ENCODE results near the gene TMCC3. TPM values are rescaled to one million over a fixed set of nuclear protein-coding genes. Genes with fewer than 3 reads are reported as not detected.
A peak's percentile ranks its signal among the peaks of the same experiment; 100 is the strongest.

The TMCC3 gene
- total RNA-seq, 1 experiment from 2014 or later, result 0.62 TPM

- no peaks in the 10 kb centered on the region for H3K27me3 ChIP-seq (ENCODE audit: control insufficient read depth, insufficient read depth, low read length)
- DNase-seq, result no peak
- H3K36me3 ChIP-seq (replicated peaks; ENCODE audit: control insufficient read depth, insufficient read depth, low read length), result no peaks in the 10 kb centered on the region
- no peak overlapping the region for H3K4me3 ChIP-seq (ENCODE audit: insufficient read depth, low read depth, low read length)
Observed at GRCh38 chr12:94633401-94633800, 17.0 kb downstream of the TMCC3 start.

GRCh38 chr12:94631058-94631457, 19.3 kb downstream of the TMCC3 start:
- DNase-seq, result no peak
- no peaks in the 10 kb centered on the region for H3K36me3 ChIP-seq (replicated peaks; ENCODE audit: control insufficient read depth, insufficient read depth, low read length)
- H3K4me3 ChIP-seq (ENCODE audit: insufficient read depth, low read depth, low read length), result no peak overlapping the region
- H3K27me3 ChIP-seq (ENCODE audit: control insufficient read depth, insufficient read depth, low read length), result no peaks in the 10 kb centered on the region

DNA sequence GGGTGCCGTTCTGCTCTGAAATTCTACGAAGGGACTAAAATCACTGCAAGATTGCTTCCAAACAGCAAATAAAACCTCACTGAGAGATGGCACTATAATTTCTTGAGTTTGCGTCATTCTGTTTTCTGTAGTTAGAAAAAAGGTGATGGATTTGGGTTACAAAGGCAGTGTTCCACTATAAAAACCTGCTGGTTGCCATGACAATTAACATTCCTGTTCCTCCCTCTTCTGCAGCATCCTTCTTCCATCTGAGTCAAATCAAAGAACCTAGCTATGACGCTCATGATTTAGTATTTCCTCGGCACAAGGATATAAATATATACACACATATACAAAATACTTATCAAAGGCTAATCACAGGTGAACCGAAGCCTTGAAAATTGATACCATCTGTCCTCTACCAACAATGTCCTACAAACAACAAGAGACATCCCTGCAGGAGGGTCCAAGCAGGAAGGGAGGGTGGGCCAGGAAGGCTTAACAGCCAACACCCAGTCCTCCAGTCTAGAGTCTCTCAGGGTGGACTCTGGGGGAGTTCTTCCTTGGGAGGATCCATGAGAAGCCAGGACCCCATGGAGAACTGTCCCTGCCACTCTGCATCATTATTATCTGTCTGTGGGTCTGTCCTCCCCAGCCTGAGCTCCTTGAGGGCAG, 21.4 kb downstream of the TMCC3 start:
- H3K27me3 ChIP-seq (ENCODE audit: control insufficient read depth, insufficient read depth, low read length), result no peaks in the 10 kb centered on the region
- no peaks in the 10 kb centered on the region for H3K36me3 ChIP-seq (replicated peaks; ENCODE audit: control insufficient read depth, insufficient read depth, low read length)
- no peak overlapping the region for H3K4me3 ChIP-seq (ENCODE audit: insufficient read depth, low read depth, low read length)
- DNase-seq, result no peak

DNA sequence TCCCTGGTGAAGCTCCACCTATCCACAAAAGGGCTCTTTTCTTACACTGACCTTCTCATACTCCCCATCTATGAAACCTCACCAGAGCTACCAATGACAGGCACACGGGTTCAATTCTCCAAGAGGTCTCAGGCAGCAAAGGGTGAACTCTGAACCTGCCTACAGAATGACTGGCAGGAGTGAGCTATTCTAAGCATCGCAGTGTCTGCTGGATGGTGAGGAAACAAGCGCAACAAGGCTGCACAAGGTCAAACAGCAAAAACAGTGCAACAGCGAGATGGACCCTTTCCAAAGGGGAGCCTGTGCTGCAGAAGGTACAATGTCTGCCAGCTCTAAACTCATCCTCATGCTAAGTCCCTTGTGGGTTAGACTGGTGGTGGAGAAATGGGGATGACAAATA, 22.0 kb downstream of the TMCC3 start:
- Histone ChIP-seq H3K36me3 (replicated peaks; ENCODE audit: control insufficient read depth, insufficient read depth, low read length) (no peaks in the 10 kb centered on the region), H3K4me3 (ENCODE audit: insufficient read depth, low read depth, low read length) (no peak overlapping the region), H3K27me3 (ENCODE audit: control insufficient read depth, insufficient read depth, low read length) (no peaks in the 10 kb centered on the region)
- DNase-seq, result no peak

- H3K27me3 ChIP-seq (ENCODE audit: control insufficient read depth, insufficient read depth, low read length), result no peaks in the 10 kb centered on the region
- no peak overlapping the region for H3K4me3 ChIP-seq (ENCODE audit: insufficient read depth, low read depth, low read length)
- no peak for DNase-seq
- H3K36me3 ChIP-seq (replicated peaks; ENCODE audit: control insufficient read depth, insufficient read depth, low read length), result no peaks in the 10 kb centered on the region
Observed at GRCh38 chr12:94625531-94625930, 24.8 kb downstream of the TMCC3 start.

- Histone ChIP-seq H3K27me3 (ENCODE audit: control insufficient read depth, insufficient read depth, low read length) (no peaks in the 10 kb centered on the region), H3K4me3 (ENCODE audit: insufficient read depth, low read depth, low read length) (no peak overlapping the region), H3K36me3 (replicated peaks; ENCODE audit: control insufficient read depth, insufficient read depth, low read length) (no peaks in the 10 kb centered on the region)
- DNase-seq, result no peak
Observed at GRCh38 chr12:94623161-94623920, 27.0 kb downstream of the TMCC3 start.

- DNase-seq, result no peak
Observed at GRCh38 chr12:94622475-94622874, 27.9 kb downstream of the TMCC3 start.

GRCh38 chr12:94621662-94622359, 28.5 kb downstream of the TMCC3 start:
- Histone ChIP-seq H3K36me3 (replicated peaks; ENCODE audit: control insufficient read depth, insufficient read depth, low read length) (no peaks in the 10 kb centered on the region), H3K4me3 (ENCODE audit: insufficient read depth, low read depth, low read length) (no peak overlapping the region), H3K27me3 (ENCODE audit: control insufficient read depth, insufficient read depth, low read length) (no peaks in the 10 kb centered on the region)
- DNase-seq, result no peak

More at GRCh38 chr12:94622475-94622874, 27.9 kb downstream of the TMCC3 start:
- no peak overlapping the region for H3K4me3 ChIP-seq (ENCODE audit: insufficient read depth, low read depth, low read length)
- no peaks in the 10 kb centered on the region for H3K27me3 ChIP-seq (ENCODE audit: control insufficient read depth, insufficient read depth, low read length)
- no peaks in the 10 kb centered on the region for H3K36me3 ChIP-seq (replicated peaks; ENCODE audit: control insufficient read depth, insufficient read depth, low read length)

DNA sequence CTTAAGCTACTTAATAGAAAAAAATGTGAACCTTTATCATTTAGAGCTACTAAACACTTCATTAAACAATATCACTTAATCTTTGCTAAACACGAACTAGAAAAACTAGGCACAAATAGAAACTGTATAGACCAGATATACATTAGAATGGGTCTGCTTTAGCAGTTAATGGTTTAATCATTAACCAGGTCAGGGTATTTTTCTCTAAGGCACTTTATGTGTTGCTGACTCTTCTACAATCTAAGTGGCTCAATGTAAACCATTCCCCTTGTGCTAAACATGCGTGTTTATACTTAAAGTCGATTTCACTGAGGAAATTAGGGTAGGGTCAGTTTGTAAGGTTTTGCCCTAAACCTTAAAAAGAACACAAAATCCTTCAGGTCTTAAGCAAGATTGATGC, 29.7 kb downstream of the TMCC3 start:
- DNase-seq, result no peak
- Histone ChIP-seq H3K4me3 (ENCODE audit: insufficient read depth, low read depth, low read length) (no peak overlapping the region), H3K36me3 (replicated peaks; ENCODE audit: control insufficient read depth, insufficient read depth, low read length) (no peaks in the 10 kb centered on the region), H3K27me3 (ENCODE audit: control insufficient read depth, insufficient read depth, low read length) (no peaks in the 10 kb centered on the region)

DNA sequence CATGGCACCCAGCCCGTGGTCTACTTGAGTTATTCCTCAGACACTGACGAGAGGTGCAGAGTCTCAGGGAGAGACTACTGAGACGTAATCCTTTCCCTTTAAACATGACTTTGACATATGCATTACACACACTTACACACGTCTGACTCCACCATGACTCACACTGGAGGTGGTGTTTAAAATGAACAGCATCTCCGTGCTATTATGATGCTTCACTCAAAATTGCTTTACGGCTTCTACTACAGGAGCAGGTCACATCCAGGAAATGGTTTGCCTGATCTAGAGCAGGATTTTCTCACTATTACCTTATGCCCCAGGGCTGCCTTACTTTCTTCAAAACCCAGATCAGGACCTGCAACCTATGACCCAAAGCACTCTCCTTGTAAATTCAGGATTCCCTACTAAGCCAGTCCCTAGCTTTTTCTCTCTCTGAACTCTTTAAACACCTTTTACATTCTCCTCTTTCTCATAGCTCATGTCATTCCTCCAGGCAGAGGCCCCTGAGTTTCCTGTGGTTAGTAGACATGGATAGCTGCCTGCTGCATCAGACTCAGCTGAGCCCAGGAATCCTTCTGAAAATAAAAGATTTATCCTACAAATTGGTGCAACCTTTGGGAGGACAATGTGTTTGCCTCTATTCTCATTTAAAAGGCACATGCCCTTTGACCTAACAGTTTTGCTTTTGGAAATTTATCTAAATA, 31.2 kb downstream of the TMCC3 start:
- no peak for DNase-seq
- H3K4me3 ChIP-seq (ENCODE audit: insufficient read depth, low read depth, low read length), result no peak overlapping the region
- no peaks in the 10 kb centered on the region for H3K36me3 ChIP-seq (replicated peaks; ENCODE audit: control insufficient read depth, insufficient read depth, low read length)
- H3K27me3 ChIP-seq (ENCODE audit: control insufficient read depth, insufficient read depth, low read length), result no peaks in the 10 kb centered on the region

- H3K4me3 ChIP-seq (ENCODE audit: insufficient read depth, low read depth, low read length), result no peak overlapping the region
- DNase-seq, result no peak
- H3K36me3 ChIP-seq (replicated peaks; ENCODE audit: control insufficient read depth, insufficient read depth, low read length), result no peaks in the 10 kb centered on the region
- H3K27me3 ChIP-seq (ENCODE audit: control insufficient read depth, insufficient read depth, low read length), result no peaks in the 10 kb centered on the region
Observed at GRCh38 chr12:94617101-94617500, 33.3 kb downstream of the TMCC3 start.

DNA sequence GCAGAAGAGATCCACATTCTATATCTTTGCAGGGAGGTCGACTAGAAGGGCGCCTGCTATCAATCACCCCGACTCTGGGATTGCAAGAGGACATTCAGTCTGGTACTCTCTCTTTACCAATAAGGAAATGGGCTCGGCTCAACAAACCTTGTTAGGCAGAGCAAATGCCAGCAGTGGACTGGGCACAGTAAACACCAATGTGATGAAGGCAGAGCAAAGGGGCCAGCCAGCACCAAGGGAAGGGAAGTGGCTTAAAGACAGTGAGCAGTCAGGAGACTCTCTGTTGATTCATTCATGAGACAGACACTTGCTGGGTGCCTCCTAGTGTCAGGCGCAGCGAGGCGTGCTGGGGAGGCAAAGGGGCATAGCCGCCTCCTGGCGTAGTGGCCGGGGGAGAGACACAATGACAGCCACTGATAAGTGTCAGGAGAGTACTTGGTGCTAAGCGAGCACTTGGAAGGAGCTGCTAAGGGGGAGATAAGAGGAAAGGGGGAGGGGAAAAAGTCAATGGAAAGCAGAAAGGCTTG, 34.1 kb downstream of the TMCC3 start:
- Histone ChIP-seq H3K4me3 (ENCODE audit: insufficient read depth, low read depth, low read length) (no peak overlapping the region), H3K27me3 (ENCODE audit: control insufficient read depth, insufficient read depth, low read length) (no peaks in the 10 kb centered on the region), H3K36me3 (replicated peaks; ENCODE audit: control insufficient read depth, insufficient read depth, low read length) (no peaks in the 10 kb centered on the region)
- DNase-seq, result peak; percentile 28

- DNase-seq, result no peak
- H3K36me3 ChIP-seq (replicated peaks; ENCODE audit: control insufficient read depth, insufficient read depth, low read length), result no peaks in the 10 kb centered on the region
- H3K27me3 ChIP-seq (ENCODE audit: control insufficient read depth, insufficient read depth, low read length), result no peaks in the 10 kb centered on the region
- H3K4me3 ChIP-seq (ENCODE audit: insufficient read depth, low read depth, low read length), result no peak overlapping the region
Observed at GRCh38 chr12:94615260-94616181, 34.8 kb downstream of the TMCC3 start.

Measured in H7 (cell line).